Astrocyte (in vitro differentiated cells and primary cell): ENCODE measurements around the gene CENPL. TPM values are rescaled to one million over a fixed set of nuclear protein-coding genes. Genes with fewer than 3 reads are reported as not detected.

Source experiments
- DNase-seq: peaks from one replicate; pipeline ENCODE4 v3.0.0-alpha.2; 2010; ENCODE audit warnings: low read depth
- FAIRE-seq: peaks from 2 replicates; lab custom pipeline; 2011; peaks lifted over from hg19 to GRCh38; lab: Jason Lieb, UNC
- H2AFZ ChIP-seq: 2 replicates; pipeline ENCODE4 v1.6.0; 2012; ENCODE audit warnings: low read depth, low read length, inconsistent platforms
- H3K27ac ChIP-seq: 2 replicates; pipeline ENCODE4 v1.5.1; 2011; ENCODE audit warnings: low read depth, low read length, inconsistent platforms
- H3K27me3 ChIP-seq: 2 replicates; pipeline ENCODE4 v1.6.0; 2011; ENCODE audit warnings: low read length, inconsistent platforms; ENCODE audit not compliant: insufficient read depth
- H3K36me3 ChIP-seq: 2 replicates; pipeline ENCODE4 v1.5.1; 2011; ENCODE audit warnings: low read length, inconsistent platforms; ENCODE audit not compliant: insufficient read depth
- H3K4me1 ChIP-seq: 2 replicates; pipeline ENCODE4 v1.5.1; 2011; ENCODE audit warnings: low read length, inconsistent platforms; ENCODE audit not compliant: insufficient read depth
- H3K4me2 ChIP-seq: 2 replicates; pipeline ENCODE4 v1.6.0; 2012; ENCODE audit warnings: low read length, inconsistent platforms
- H3K4me3 ChIP-seq: 2 replicates; pipeline ENCODE4 v1.5.1; 2011; ENCODE audit warnings: low read depth, mild to moderate bottlenecking, low read length, inconsistent platforms; ENCODE audit not compliant: insufficient read depth
- H3K79me2 ChIP-seq: 2 replicates; pipeline ENCODE4 v1.6.0; 2012; ENCODE audit warnings: mild to moderate bottlenecking, low read length, inconsistent platforms; ENCODE audit not compliant: insufficient read depth
- H3K9ac ChIP-seq: 2 replicates; pipeline ENCODE4 v1.6.0; 2012; ENCODE audit warnings: mild to moderate bottlenecking, low read length, inconsistent platforms
- H3K9me3 ChIP-seq: 2 replicates; pipeline ENCODE4 v1.5.1; 2012; ENCODE audit warnings: low read depth, mild to moderate bottlenecking, low read length, inconsistent platforms; ENCODE audit not compliant: insufficient read depth
- H4K20me1 ChIP-seq: 2 replicates; pipeline ENCODE4 v1.6.0; 2012; ENCODE audit warnings: low read length, inconsistent platforms; ENCODE audit not compliant: insufficient read depth
- H3K27ac Mint-ChIP-seq: one replicate; pipeline ENCODE4 v1.8.0; 2021; ENCODE audit warnings: mild to moderate bottlenecking, mixed read lengths; ENCODE audit not compliant: unreplicated experiment
- H3K27me3 Mint-ChIP-seq: one replicate; pipeline ENCODE4 v1.8.0; 2021; ENCODE audit warnings: low read depth, mixed read lengths; ENCODE audit not compliant: unreplicated experiment
- H3K36me3 Mint-ChIP-seq: one replicate; pipeline ENCODE4 v1.8.0; 2021; ENCODE audit warnings: low read depth, mixed read lengths; ENCODE audit not compliant: unreplicated experiment
- H3K4me1 Mint-ChIP-seq: one replicate; pipeline ENCODE4 v1.8.0; 2021; ENCODE audit warnings: low read depth, mixed read lengths; ENCODE audit not compliant: unreplicated experiment
- H3K4me3 Mint-ChIP-seq: one replicate; pipeline ENCODE4 v1.8.0; 2021; ENCODE audit warnings: mild to moderate bottlenecking, moderate library complexity, mixed read lengths; ENCODE audit not compliant: unreplicated experiment
- H3K9me3 Mint-ChIP-seq: one replicate; pipeline ENCODE4 v1.8.0; 2021; ENCODE audit warnings: mild to moderate bottlenecking, mixed read lengths; ENCODE audit not compliant: unreplicated experiment
- CTCF ChIP-seq: IDR thresholded peaks from 2 replicates; pipeline ENCODE4 v1.5.1; 2011; ENCODE audit warnings: low read depth, mild to moderate bottlenecking, inconsistent platforms, low read length, moderate library complexity; ENCODE audit not compliant: insufficient read depth
- EZH2 ChIP-seq: IDR thresholded peaks from 2 replicates; pipeline ENCODE4 v1.6.1; 2012; ENCODE audit warnings: mild to moderate bottlenecking, low read length, inconsistent platforms; ENCODE audit not compliant: insufficient read depth
- total RNA-seq: library from RNA; stranded (reverse); gene quantifications from 2 replicates; pipeline ENCODE4 v1.2.1, GENCODE V29; 2021

Gene CENPL
- total RNA-seq, 1 donor from 2014 or later = 7.9 TPM

GRCh38 chr1:173827611-173828010 is 2.9 kb upstream of the CENPL start:
- peaks cover 3% of the 10 kb centered on the region for H3K36me3 Mint-ChIP-seq
- H3K9me3 Mint-ChIP-seq = no peaks in the 10 kb centered on the region
- no peak overlapping the region for H3K27ac Mint-ChIP-seq
- FAIRE-seq (no peak), DNase-seq (no peak)
- Histone ChIP-seq H3K79me2 (peaks cover 15% of the 10 kb centered on the region), H3K9me3 (no peaks in the 10 kb centered on the region), H3K27me3 (no peaks in the 10 kb centered on the region), H3K9ac (no peak overlapping the region), H3K4me3 (no peak overlapping the region), H2AFZ (no peak overlapping the region), H3K27ac (no peak overlapping the region), H3K4me2 (peak overlapping the region; percentile 25), H3K4me1 (no peaks in the 10 kb centered on the region), H3K36me3 (peaks cover 3% of the 10 kb centered on the region), H4K20me1 (no peaks in the 10 kb centered on the region)
- no peak overlapping the region for H3K4me3 Mint-ChIP-seq
- H3K4me1 Mint-ChIP-seq = peaks cover 9% of the 10 kb centered on the region
- TF ChIP-seq CTCF (no peak), EZH2 (no peak)
- no peaks in the 10 kb centered on the region for H3K27me3 Mint-ChIP-seq

GRCh38 chr1:173823781-173824314 is 835 bp downstream of the CENPL start:
- Histone ChIP-seq H2AFZ (peak overlapping the region; percentile 89), H3K79me2 (peaks cover 52% of the 10 kb centered on the region), H3K9me3 (no peaks in the 10 kb centered on the region), H3K27me3 (no peaks in the 10 kb centered on the region), H3K4me3 (peak overlapping the region; percentile 99), H3K9ac (peak overlapping the region; percentile 91), H4K20me1 (no peaks in the 10 kb centered on the region), H3K4me2 (peak overlapping the region; percentile 98), H3K36me3 (no peaks in the 10 kb centered on the region), H3K27ac (peak overlapping the region; percentile 93), H3K4me1 (no peaks in the 10 kb centered on the region)
- no peaks in the 10 kb centered on the region for H3K9me3 Mint-ChIP-seq
- TF ChIP-seq EZH2 (no peak), CTCF (no peak)
- H3K4me3 Mint-ChIP-seq = peak overlapping the region; percentile 97
- H3K27ac Mint-ChIP-seq = peak overlapping the region; percentile 99
- H3K36me3 Mint-ChIP-seq = no peaks in the 10 kb centered on the region
- no peak for FAIRE-seq
- H3K4me1 Mint-ChIP-seq = peaks cover 9% of the 10 kb centered on the region
- no peaks in the 10 kb centered on the region for H3K27me3 Mint-ChIP-seq
- DNase-seq = peak; percentile 13

- no peak overlapping the region for H3K4me3 ChIP-seq
- no peaks in the 10 kb centered on the region for H3K27me3 Mint-ChIP-seq
- H4K20me1 ChIP-seq = no peaks in the 10 kb centered on the region
- H3K36me3 ChIP-seq = no peaks in the 10 kb centered on the region
- FAIRE-seq = no peak
- no peak overlapping the region for H3K9ac ChIP-seq
- no peak overlapping the region for H3K27ac ChIP-seq
- no peak for DNase-seq
- peak overlapping the region; percentile 98 for H3K4me2 ChIP-seq
- no peak overlapping the region for H3K4me3 Mint-ChIP-seq
- no peaks in the 10 kb centered on the region for H3K9me3 Mint-ChIP-seq
- no peak overlapping the region for H3K27ac Mint-ChIP-seq
- H3K27me3 ChIP-seq = no peaks in the 10 kb centered on the region
- H2AFZ ChIP-seq = no peak overlapping the region
- no peaks in the 10 kb centered on the region for H3K4me1 ChIP-seq
- peaks cover 3% of the 10 kb centered on the region for H3K36me3 Mint-ChIP-seq
- TF ChIP-seq EZH2 (no peak), CTCF (no peak)
- H3K4me1 Mint-ChIP-seq = peaks cover 8% of the 10 kb centered on the region
- H3K9me3 ChIP-seq = no peaks in the 10 kb centered on the region
- peaks cover 69% of the 10 kb centered on the region for H3K79me2 ChIP-seq
These were observed 3.0 kb downstream of the CENPL start for GRCh38 chr1:173821680-173822079.
